AG10803 (cell line): Measurements from ENCODE around the gene DISP2.

ENCODE experiments used
- DNase-seq: peaks from one replicate; pipeline ENCODE4 v3.0.0; 2010; ENCODE audit warnings: low read depth
- H3K4me3 ChIP-seq: 2 replicates; pipeline ENCODE4 v1.5.1; 2011; ENCODE audit warnings: mild to moderate bottlenecking, low read length, control low read depth
- CTCF ChIP-seq: conservative IDR thresholded peaks from 2 replicates; pipeline ENCODE4 v1.5.1; 2011; ENCODE audit warnings: mild to moderate bottlenecking, low read length, control low read depth, inconsistent platforms

Gene DISP2

GRCh38 chr15:40427188-40427587, 69.2 kb downstream of the DISP2 start:
- no peak for DNase-seq
- H3K4me3 ChIP-seq = no peak overlapping the region
- no peak for TF ChIP-seq CTCF

DNA sequence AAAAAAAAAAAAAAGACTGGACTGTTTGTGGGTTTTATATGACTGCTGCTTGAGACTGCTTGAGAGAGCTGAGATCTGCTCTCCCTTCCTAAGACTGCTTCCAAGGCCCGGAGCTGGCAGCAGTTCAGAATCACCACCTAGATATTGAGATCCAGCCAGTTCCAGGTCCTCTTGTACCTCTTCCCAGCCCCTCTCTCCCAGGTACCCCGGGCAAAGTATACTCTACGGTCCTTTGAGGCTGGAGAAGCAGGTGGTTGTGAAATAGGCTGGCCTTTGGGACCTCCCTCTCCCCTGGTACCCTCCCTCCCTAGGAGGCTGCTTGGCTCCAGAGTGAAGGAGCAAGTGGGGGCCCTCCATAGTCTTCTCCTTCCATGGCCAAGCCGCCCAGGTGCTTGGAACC, 70.2 kb downstream of the DISP2 start:
- TF ChIP-seq CTCF = no peak
- no peak for DNase-seq
- H3K4me3 ChIP-seq = no peak overlapping the region
